Stimulated activated naive CD4-positive, alpha-beta T cell (primary cell): ENCODE data around the gene ACAP2.
"Not testable (repeated sequence)": the region's sequence is repeated elsewhere in the genome, so short reads cannot be mapped to it uniquely, and the experiment has no call there.

Experiments used
- DNase-seq, 6 experiments: peaks; one replicate each; lab custom pipeline; 2025; lab: John Stamatoyannopoulos, UW

ACAP2 gene

GRCh38 chr3:195441992-195442572, 738 bp downstream of the ACAP2 start:
- DNase-seq: peak; percentile 26 to 68 (median 52)

DNA sequence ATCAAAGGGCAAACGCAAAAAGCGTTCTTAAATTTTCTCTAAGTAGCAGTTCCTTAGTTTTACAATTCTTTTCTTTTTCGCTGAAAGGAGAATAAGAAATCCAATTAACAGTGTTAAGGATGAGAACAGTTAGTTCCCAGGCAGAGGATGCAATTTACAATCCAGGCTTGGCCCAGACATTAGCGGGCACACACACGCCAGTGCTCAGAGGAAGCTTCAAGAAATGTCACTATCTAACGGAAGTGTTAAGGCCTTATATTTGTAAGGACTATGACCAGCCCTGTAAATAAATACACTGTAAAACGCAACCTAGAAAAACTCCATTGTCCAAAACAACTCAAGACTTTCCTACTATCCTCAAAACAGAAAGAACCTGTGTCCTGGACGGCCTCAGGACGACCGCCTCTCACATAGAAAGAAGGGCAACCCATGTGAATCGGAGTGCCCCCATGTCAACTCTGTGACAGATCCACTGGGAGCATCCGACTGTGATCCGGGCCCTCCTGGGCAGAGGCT, 1.3 kb downstream of the ACAP2 start:
- peak in 1 of 6 experiments; percentile 11 for DNase-seq

GRCh38 chr3:195441051-195441450, 1.8 kb downstream of the ACAP2 start:
- no peak for DNase-seq

- no peak for DNase-seq
These were observed 2.4 kb downstream of the ACAP2 start for GRCh38 chr3:195440379-195440778.

GRCh38 chr3:195438371-195438770, 4.4 kb downstream of the ACAP2 start:
- no peak for DNase-seq

DNA sequence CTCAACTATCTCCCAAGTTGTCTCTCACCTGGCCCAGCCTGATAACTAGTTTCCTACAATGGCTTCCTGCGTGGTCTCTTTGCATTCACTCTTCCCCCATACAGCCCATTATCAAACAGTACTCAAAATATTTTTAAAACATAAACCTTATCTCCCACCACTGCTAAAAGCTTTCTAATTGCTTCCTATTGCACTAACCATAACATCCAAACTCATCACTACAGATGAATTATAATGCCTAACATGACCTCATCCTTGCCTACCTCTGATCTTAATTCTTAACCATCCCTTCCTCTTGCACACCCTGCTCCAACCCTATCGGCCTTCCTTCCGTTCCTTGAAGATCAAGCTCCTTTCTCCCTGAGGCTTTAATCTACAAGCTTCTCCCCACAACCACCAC, 17.0 kb downstream of the ACAP2 start:
- DNase-seq: no peak

- no peak for DNase-seq
These were observed 19.0 kb downstream of the ACAP2 start for GRCh38 chr3:195423818-195424217.

DNA sequence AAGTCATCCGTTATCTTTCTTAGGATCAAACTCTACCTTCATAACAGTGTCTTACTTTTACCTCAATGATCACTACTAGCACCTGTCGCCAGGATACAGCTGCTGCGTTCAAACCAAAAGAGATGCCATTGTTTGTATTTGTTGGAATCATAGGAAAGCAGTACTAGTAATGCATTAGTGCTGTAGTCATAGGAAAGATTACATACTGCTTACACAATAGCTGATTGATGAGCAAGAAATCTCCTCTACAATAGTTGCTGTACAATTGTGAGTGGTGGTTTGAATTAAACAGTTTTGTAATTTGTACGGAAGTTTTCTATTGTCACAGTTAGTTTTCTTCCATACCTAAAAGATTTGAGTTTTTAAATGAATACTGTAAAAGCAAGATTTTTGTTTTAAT, 21.4 kb downstream of the ACAP2 start:
- no peak for DNase-seq

- no peak for DNase-seq
These were observed 26.0 kb downstream of the ACAP2 start for GRCh38 chr3:195416795-195417194.

GRCh38 chr3:195411836-195412235, 31.0 kb downstream of the ACAP2 start:
- no peak for DNase-seq

DNA sequence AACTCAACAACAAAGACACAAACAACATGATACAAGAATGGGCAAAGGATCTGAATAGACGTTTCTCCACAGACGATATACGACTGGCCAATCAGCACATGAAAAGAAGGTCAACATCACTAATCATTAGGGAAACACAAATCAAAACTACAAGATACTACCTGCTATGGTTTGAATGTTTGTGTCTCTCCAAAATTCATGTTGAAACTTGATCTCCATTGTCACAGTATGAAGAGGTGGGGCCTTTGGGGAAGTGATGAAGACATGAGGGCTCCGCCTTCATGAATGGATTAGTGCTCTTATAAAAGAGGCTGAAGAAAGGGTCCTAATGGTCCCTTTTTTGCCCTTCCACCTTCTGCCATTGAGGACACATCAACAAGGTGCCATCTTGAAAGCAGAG, 32.3 kb downstream of the ACAP2 start:
- DNase-seq: no peak

DNA sequence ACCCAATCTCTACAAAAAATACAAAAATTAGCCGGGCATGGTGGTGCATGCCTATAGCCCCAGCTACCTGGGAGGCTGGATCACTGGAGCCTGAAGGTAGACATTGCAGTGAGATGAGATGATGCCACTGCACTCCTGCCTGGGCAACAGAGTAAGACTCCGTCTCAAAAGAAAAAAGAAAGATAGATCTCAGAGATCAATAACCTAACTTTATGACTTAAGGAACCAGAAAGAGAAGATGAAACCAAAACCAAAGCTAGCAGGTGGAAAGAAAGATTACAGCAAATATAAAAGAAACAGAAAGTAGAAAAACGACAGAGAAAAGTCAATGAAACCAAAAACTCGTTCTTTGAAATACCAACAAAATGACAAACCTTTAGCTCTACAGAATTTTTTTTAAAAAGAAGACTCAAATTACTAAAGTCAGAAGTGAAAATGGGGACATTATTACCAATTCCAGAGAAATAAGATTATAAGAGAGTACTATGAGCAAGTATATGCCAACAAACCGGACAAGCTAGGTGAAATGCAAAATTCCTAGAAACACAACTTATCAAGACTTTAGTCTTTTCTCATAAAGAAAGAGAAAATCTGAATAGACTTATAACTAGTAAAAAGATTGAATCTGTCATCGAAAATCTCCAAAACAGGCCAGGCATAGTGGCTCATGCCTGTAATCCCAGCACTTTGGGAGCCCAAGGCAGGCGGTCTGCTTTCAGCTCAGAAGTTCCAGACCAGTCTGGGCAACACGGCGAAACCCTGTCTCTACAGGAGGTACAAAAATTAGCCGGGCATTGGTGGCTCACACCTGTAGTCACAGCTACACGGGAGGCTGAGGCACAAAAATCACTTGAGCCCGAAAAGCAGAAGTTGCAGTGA, 35.0 kb downstream of the ACAP2 start:
- peak in 1 of 6 experiments; percentile 1 for DNase-seq

GRCh38 chr3:195405651-195406050, 37.2 kb downstream of the ACAP2 start:
- no peak for DNase-seq

DNA sequence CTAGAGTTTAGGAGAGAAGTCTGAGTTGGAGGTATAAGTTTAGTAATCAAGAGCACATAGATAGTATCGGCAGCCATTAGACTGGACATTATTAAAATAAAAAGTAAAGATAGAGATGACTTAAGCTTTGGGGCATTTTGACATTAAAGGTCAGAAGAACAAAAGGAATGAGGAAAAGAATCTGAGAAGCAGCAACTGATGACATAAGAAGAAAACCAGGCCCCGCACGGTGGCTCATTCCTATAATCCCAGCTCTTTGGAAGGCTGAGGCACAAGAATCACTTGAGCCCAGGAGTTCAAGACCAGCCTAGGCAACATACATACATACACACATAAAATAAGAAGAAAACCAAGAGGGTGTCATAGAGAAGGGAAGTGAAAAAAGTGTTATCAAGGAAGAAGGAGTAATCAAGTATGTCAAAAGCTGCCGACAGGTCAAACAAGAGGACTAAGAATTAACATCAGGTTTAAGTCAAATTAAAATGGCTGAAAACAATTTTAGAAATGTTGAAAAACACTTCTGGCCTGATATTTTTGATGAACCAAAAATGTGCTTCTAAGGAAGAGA, 38.9 kb downstream of the ACAP2 start:
- DNase-seq: no peak

- DNase-seq: no peak
These were observed 39.6 kb downstream of the ACAP2 start for GRCh38 chr3:195403244-195403643.

DNA sequence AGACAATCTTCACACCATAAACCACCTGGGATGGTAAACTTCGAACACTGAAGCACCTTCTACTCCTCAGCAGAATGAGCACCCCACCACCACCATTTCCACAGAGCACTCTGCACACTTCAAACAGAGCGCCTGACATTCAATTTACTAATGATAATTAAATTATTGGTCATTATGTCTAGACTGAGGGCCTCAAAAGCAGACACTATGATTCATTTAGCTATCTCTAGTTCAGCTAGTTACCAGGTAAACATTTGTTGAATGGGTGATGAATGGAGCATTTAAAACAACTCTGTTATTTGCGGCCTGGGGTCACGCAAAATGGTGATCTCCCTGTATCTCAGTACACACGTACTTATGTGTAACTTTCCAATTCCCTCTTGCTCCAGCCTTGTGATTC, 40.9 kb downstream of the ACAP2 start:
- no peak for DNase-seq

- DNase-seq: not testable (repeated sequence)
These were observed 44.4 kb downstream of the ACAP2 start for GRCh38 chr3:195398460-195398859.

DNA sequence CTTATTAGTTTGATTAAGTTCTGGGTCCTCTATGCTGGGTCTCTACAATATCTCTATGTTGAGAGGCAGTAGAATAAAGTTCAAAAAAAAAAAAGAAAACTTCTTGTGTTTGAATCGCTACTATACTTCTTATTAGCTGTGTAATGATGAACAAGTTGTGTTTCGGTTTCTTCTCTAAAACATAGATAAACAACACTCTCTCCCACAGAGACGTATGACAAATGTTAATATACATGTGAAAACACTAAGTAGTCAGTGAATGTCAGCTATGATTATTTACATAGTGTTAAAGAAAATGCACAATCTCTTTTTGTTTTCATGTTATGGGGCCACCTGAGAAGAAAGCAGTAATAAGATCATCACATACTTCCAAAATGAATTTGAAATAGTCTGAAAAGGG, 45.3 kb downstream of the ACAP2 start:
- DNase-seq: no peak

GRCh38 chr3:195395208-195395816, 47.5 kb downstream of the ACAP2 start:
- no peak for DNase-seq

GRCh38 chr3:195394700-195395099, 48.1 kb downstream of the ACAP2 start:
- DNase-seq: no peak

GRCh38 chr3:195394024-195394423, 48.8 kb downstream of the ACAP2 start:
- no peak for DNase-seq

- DNase-seq: no peak
These were observed 54.4 kb downstream of the ACAP2 start for GRCh38 chr3:195388380-195388779.

- no peak for DNase-seq
These were observed 56.1 kb downstream of the ACAP2 start for GRCh38 chr3:195386739-195387138.
